NCI-H1105 (cell line): Measurements from ENCODE around the gene ZNF621.
A peak's percentile ranks its signal among the peaks of the same experiment; 100 is the strongest.
"Not testable (repeated sequence)": the region's sequence is repeated elsewhere in the genome, so short reads cannot be mapped to it uniquely, and the experiment has no call there.

Experiments
- DNase-seq: peaks from one replicate; lab custom pipeline; 2025; lab: John Stamatoyannopoulos, UW

The ZNF621 gene

DNA sequence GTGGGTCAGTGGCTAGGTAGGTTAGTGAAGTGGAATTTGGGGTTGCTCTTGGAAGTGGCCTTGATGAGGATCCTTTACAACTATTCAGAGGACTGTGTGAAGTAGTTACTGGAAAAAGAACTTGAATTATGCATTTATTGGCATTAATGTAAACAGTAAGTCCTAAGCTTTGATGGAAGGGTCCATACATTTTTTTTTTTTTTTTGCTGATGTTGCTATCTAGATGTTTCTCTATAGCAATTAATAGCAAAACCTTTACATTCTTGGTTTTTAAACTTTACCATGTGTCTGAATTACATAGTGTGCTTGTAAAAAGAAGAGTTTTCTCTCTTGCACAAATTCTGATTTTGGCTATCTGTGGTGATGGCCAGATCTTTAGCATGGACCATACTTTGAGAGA is 9.5 kb downstream of the ZNF621 start:
- DNase-seq, result no peak

DNA sequence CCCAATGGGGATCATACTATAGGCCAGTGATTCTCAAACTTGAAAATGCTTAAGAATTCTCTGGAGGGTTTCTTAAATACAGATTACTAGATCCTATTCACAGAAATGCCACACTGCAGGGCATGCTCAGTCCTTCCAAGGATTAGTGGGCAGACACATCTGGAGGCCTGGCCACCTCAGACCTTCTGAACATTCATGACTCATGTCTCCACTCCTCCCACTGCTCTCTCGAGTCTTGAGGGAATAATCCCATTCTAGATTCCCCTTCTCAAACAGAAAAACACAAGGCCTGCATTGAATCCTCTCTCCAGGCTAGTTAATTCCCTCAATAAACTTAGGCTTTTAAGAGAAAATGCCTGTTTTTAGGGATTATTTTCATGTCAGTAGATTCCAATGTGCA is 22.1 kb downstream of the ZNF621 start:
- no peak for DNase-seq

DNA sequence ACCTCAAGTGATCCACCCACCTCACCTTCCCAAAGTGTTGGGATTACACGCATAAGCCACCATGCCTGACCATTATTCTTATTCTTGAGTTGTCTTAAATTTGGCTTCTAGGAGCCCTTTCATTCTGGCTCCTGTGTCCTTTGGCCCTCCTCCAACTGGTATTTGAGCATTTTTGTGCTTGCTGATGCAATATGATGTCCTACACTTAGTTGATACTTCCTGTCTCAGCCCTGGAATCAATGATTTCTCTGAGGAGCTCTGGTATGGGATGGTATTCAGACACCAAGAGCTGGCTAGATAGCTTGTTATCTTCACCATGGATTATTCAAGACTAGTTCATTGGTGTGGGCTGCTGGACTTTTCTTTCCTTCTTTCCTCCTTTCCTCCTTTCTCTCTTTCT is 25.4 kb downstream of the ZNF621 start:
- no peak for DNase-seq

DNA sequence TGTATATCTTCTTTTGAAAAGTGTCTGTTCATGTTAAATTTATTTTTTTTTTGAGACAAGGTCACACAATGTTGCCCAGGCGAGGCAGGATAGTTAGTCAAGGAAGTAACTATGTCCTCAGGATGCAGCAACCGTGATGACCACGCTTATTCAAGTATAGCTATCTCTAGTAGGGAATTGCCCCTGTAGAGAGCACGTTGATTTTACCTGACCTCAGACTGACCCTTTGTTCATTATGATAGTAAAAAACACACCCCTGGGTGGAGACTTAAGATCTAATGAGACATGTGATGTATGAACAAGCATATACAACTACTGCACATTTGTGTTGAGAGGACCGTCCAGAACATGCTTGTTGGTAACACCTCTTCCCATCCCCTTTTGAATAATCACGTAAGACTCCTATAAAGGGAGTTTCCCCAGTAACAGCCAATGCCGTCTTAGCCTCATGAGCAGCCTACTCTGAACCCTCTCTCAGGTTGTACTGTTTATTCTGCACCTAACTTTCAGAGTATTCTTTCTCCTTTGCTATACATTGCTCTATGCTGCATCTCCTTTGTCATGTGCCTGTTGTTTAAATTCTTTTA is 32.9 kb downstream of the ZNF621 start:
- no peak for DNase-seq

DNA sequence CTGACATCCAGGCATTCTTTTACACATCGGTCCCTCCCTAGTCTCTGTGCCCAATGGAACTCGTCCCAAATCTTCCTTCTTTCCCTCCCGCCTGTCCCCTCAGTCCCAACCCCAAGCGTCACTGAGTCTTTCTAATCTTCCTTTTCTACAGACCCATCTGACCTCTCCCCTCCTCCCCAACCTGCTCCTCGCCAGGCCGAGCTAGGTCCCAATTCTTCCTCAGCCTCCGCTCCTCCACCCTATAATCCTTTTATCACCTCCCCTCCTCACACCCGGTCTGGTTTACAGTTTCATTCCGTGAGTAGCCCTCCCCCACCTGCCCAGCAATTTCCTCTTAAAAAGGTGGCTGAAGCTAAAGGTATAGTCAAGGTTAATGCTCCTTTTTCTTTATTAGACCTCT is 37.7 kb downstream of the ZNF621 start:
- DNase-seq, result not testable (repeated sequence)

DNA sequence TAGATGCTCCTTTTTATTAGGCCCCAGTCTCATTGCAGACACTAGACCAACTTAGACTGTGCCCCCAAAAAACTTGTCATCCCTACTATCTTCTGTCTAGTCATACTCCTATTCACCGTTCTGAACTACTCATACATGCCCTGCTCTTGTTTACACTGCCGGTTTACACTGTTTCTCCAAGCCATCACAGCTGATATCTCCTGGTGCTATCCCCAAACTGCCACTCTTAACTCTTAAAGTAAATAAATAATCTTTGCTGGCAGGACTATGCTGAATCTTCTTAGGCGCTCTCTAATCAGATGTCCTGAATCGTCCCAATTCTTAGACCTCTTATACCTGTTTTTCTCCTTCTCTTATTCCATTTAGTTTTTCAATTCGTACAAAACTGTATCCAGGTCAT is 40.9 kb downstream of the ZNF621 start:
- DNase-seq, result not testable (repeated sequence)

DNA sequence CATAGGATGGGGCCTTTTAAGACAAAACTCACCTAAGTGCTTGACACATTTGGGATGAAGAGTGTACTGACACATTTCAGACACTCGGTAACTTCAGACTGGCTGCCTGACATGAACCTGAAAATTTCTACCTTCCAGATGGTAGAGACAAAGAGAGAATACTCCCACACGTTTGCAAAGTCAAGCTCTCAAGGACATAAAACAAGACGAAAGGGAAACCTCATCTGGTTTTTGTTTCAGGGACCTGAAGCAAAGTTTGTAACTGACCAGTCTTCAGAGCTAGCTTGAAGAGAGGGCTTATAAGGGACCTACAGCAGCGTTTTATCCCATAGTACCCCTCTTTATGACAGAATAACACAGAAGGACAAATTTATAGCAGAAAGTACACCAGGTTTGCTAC is 41.9 kb downstream of the ZNF621 start:
- DNase-seq, result no peak

DNA sequence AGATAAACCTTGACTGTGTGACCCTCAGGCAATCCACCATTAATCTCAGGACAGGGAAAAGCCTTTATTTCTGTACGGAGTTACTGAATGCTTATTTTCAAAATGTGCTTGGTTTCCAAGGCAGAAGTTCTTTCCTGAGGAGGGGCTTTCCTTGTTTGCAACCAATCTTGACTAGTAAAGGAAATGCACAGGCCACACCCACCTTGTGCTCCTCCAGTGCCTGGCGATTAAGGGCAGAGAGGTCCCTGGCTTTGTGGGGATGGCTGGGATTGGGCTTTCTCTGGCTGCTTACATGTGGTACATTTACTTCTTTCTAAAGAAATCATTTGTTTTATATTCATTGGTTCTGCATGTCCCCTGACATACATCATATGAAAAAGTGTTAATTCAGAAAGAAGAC is 47.8 kb downstream of the ZNF621 start:
- DNase-seq, result no peak

DNA sequence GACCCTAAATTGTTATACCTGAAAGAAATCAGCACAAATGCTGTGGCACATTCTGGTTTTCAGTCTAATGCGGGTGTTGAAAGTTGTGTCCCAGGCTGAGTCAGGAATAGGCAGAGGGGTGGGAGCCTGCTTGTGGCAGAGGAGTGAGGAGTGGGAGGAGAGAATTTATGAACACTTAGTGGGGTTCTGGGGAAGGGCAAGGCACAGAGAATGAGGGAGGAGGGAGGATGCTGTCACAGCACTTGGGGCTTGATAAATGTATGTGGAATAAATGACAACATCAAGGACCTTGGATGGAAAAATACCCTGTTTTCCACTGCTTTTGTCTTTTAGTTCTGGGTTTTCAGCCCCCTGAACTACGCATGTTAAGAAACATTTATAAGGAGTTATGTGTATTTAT is 49.3 kb downstream of the ZNF621 start:
- DNase-seq, result no peak

DNA sequence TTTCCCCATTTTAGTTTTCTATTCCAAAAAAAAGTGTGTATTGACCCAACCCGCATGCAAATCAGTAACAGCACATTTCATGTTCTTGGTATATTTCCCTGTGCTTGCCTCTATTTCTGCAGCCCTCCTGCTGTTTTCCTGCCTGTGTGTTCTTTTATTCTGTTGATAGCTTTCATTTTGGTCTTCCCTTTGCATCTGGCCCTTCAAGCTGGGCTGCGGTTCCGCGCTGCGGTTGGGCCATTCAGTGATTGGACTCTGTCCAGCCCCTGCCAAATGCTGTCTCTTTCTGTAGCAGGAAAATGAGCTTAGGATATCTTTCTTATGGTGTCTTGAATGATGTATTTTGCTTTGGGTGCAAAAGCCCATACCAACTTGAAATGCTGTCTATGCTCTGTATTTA is 49.9 kb downstream of the ZNF621 start:
- no peak for DNase-seq

DNA sequence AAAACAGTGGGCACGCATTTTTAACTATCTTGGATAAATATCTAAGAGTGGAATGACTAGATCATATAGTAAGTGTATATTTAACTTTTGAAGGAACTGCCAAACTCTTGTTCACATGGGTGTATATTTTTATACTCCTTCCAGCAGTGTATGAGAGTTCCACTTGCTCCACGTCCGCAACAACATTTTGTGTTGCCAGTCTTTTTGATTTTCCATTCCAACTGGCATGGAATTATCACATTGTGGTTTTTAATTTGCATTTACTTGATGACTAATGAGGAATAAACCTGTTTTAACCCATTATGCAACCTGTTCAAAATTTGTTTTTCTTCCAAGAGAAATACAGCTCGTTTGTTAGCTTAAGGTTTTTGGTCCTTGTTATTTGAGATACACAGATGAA is 51.6 kb downstream of the ZNF621 start:
- DNase-seq, result no peak

DNA sequence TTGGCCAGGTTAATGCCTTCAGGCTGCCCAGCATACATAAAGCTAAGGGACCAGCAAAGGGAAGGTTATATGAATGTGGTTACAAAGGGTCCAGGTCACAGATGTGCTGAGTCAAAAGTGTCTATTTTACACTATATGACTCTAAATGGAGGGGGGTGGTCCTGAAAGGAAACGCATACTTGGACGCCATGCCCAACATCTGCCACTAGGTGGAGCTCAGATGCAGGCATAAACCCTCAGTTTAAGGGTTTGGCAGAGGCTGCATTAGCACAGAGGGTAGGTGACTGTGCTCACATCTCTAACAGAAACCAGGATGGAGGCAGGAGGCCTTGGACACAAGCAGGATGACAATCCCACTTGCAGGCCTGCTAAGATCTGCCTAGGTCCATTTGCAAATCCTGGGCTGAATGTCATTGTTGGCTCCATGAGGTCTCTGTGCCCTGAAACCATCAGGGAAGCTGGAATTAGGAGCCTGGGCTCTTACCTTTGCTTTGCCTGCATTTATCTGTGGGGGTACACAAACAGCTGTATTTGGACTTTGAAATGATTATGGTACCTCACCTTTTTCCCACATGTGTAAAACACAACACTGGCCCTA is 55.8 kb downstream of the ZNF621 start:
- DNase-seq, result peak; percentile 25

DNA sequence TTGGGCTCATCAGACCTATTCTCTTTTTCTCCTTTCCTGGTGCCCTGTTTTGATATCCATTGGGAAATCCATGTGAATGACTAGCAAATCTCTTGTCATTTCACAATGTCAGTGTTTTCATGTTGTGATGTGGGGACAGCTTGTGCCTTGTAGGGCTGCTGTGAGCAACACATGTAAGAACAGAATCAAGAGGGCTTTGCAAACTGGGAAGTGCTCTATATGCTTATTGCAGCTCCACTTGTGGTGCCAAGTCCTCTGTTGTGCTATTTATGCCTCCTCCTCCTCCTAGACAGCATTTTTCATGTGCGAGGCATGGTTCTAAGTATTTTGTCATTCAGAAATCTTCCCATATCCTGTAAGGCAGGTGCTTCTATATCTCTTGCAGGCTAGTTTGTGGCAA is 56.4 kb downstream of the ZNF621 start:
- DNase-seq, result no peak

DNA sequence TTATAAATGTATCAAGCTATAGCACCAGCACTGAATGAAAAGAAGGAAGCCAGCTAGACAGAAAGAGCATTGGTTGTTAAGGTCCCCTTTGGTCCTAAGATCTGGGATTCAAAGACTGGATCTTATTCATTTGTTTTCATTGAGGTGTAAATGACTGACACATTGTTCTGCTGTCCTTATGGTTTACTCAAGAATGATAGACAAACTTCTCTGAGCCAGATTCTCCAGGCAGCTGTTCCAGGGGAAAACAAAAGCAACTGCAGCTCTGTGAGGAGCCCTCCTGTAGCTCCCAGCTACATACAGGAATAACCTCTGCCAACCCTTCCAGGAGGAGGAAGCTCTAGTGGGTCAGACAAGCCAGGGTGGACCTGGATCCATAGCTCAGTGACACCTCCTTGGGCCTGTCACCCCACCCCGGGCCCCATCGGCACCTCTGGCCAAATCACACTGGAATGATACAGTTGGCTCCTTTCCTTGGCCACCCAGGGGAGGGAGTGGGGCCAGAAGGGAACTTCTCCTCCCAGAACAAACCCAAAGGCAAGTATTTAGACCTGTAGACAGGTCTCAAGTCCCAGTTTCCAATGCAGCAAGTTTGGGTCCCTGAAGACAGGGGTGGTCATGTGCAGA is 57.8 kb downstream of the ZNF621 start:
- DNase-seq, result no peak

DNA sequence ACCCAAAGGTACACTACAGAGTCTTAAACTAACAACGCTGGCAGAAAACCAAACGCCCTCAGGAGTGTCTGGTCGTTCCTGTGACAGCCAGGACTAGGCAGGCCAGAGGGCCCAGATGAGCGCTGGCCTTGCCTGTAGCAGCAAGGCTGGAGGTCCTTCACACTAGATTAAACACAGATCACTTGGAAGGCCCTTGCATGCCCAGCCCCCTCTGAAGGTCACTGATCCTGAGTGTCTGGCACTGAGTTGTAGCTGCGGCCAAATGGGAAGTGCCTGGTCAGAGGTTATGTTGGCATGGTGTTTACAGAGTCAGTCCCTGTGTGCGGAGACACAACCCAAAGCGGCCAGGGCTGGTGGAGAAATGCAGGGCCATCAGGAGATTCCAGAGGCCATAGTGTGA is 58.9 kb downstream of the ZNF621 start:
- no peak for DNase-seq

DNA sequence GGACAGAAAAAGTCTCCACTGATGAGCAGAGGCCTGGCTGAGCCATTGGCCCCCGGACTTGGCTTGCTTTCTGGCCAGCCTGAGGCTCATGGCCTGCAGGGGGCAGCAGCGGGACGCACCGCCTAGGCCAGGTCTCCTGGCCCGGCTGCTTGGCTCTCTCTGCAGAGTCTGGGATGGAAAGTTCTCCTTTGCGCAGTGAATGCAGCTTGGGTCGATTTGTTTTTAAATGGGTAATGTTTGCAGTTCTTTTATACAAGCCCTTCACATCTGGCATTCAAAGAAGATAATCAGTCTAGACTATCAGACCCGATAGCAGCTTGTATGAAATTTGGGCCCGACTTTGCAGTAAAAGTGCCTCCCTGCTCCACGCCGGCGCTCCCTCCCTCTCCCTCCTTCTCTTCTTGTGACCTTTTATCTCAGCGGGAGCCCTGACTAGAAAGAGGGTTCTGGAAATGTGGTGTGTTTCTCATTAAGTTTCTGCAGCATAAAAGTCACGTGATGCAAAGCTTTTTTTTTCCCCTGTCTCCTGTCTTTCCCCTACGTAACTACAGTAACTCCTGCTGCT is 59.9 kb downstream of the ZNF621 start:
- peak; percentile 17 for DNase-seq

DNA sequence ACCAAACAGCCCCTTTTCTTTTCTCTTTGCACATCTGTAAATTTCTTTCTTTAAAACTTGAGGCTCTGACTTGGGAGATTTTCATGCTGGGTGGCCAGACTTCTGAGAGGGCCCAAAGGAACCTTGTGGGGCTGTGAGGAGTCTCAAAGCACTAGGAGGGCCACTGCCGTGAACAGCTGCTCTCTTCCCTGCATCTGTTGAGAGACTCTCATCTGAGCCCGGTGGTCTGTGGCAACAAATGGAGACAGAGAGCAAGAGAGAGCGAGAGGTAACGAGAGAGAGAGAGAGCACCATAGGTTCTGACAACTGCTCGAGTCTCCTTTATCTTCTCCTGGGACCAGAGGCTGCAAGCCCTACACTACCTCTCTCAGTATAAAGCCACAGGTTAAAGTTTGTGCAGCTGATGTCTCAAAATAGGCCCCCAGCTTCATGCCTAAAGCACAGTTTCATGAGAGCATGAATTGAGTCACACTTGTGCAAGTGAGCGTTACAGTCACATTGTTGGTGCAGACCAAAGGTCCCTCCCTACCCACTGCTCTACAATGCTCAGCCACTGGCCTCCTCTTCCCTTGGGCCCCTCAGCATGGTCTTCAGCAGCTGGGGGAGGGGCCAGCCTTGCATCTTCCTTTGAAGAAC is 60.7 kb downstream of the ZNF621 start:
- DNase-seq, result no peak

DNA sequence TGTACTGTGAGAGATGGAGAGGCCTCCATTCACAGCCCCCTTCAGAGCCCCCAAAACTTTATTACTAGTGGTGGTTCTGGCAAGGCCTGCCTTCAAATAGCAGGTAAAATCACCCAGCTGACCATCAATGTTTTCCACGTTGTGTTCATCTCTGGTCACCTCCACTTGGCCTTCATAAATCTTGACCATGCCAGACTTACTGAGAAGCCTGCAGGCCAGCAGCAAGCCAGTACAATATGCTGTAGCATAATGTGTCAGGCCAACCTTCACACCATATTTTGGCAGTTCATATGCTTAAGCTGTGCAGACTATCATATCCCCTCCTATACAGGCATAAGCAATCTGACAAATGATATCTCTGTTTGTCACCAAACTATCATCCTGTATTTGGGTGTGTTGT is 62.1 kb downstream of the ZNF621 start:
- no peak for DNase-seq

DNA sequence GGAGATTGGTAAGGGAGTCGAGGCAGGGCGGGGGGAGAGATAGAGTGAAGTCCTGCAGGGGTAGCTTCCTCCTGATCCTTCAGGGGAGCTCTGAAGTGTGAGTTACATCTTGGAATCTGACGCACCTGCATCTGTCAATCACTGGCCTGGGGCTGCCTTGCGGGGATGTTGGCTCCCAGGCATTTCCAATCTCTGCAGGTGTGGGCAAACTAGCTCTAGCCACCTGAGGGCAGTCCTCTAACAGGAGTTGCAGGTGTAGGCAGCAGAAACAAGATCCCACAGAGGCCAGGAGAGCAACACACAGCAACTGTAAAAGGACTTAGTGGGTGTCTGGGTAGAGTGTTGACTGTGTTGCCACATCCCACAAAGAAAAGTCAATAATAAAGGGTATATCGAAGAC is 63.6 kb downstream of the ZNF621 start:
- no peak for DNase-seq
